NB4 (cell line): ENCODE measurements around the gene PJVK.

Experiments used
- DNase-seq: peaks from one replicate; pipeline ENCODE4 v3.0.0; 2010; ENCODE audit warnings: low read depth
- H3K4me3 ChIP-seq: one replicate; pipeline ENCODE4 v1.5.1; 2011; ENCODE audit warnings: mild to moderate bottlenecking, low read depth, low read length, moderate library complexity
- MYC ChIP-seq: IDR thresholded peaks from 2 replicates; pipeline ENCODE4 v1.6.1; 2011; ENCODE audit warnings: low read depth, low read length
- POLR2A ChIP-seq: IDR thresholded peaks from 2 replicates; pipeline ENCODE4 v1.6.1; 2011; ENCODE audit warnings: mild to moderate bottlenecking; ENCODE audit not compliant: insufficient read length; ENCODE audit errors: extremely low read depth
- TF ChIP-seq, protein P1 (sequence below): IDR thresholded peaks from one replicate; pipeline ENCODE4 v1.5.1; 2012; ENCODE audit warnings: low read depth, low read length
- TF ChIP-seq, protein P2 (sequence below): IDR thresholded peaks from 2 replicates; pipeline ENCODE4 v1.6.1; 2011; ENCODE audit warnings: low read depth, low read length

Gene PJVK

DNA sequence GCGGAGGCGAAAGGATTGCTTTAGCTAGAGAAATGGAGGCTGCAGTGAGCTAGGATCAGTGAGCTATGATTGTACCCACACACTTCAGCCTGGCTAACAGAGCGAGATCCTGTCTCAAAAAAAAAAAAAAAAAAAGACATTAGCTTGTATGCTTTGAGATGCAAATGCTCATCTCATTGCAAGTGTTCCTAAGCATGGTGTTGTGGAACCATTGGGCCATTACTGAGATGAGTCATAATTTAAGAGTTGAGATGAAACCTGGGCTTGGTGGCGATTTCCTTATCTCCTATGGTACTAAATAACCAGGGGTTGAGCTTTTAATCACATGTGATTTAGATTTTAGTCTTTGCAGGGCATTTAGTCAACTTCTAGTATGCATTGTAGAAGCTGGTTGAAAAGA lies 31.3 kb downstream of the PJVK start:
- DNase-seq: peak; percentile 44
- H3K4me3 ChIP-seq: peak overlapping the region; percentile 75

DNA sequence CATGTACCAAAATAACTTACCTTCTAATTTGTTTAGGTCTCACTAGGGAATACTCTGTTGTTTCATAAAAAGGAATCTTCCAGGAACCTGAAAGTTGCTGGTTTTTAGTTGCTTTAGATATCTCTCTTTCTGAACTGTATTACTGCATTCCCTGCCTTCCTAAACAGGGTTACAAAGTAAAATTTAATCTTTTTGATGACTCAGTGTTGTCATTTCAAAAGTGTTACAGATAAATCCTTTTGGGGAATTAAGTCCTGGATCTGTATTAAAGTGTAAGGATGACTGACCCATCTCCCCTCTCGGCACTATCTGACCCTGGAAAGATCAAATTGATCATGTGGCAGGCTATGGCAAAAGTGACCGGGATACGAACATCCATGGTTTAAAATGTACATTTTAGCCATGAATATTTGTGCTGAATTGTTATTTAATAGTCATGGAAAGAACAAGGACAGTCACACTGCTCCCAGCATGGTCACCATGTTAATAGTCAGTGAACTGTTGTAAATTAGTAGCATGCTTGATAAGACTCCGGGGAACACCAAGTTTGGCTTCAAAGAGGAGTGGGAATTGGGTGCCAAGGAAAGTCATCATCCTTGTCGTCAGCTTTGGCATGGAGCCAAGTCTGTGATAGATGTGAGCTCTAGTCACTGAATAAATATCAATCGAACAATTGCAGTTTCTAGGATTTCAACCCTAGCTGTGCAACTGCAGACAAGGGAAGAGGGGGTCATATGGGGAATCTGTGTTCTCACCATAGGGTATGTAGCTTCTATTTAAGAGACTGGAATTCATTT lies 33.3 kb downstream of the PJVK start:
- H3K4me3 ChIP-seq: no peak overlapping the region
- no peak for DNase-seq
- TF ChIP-seq POLR2A (no peak), MYC (no peak)
- TF ChIP-seq, protein P1, sequence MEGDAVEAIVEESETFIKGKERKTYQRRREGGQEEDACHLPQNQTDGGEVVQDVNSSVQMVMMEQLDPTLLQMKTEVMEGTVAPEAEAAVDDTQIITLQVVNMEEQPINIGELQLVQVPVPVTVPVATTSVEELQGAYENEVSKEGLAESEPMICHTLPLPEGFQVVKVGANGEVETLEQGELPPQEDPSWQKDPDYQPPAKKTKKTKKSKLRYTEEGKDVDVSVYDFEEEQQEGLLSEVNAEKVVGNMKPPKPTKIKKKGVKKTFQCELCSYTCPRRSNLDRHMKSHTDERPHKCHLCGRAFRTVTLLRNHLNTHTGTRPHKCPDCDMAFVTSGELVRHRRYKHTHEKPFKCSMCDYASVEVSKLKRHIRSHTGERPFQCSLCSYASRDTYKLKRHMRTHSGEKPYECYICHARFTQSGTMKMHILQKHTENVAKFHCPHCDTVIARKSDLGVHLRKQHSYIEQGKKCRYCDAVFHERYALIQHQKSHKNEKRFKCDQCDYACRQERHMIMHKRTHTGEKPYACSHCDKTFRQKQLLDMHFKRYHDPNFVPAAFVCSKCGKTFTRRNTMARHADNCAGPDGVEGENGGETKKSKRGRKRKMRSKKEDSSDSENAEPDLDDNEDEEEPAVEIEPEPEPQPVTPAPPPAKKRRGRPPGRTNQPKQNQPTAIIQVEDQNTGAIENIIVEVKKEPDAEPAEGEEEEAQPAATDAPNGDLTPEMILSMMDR: no peak
- TF ChIP-seq, protein P2, sequence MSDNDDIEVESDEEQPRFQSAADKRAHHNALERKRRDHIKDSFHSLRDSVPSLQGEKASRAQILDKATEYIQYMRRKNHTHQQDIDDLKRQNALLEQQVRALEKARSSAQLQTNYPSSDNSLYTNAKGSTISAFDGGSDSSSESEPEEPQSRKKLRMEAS: no peak

More for the DNA sequence above, 31.3 kb downstream of the PJVK start:
- TF ChIP-seq, protein P1: no peak
- no peak for TF ChIP-seq POLR2A
- TF ChIP-seq MYC: no peak
- TF ChIP-seq, protein P2: no peak

DNA sequence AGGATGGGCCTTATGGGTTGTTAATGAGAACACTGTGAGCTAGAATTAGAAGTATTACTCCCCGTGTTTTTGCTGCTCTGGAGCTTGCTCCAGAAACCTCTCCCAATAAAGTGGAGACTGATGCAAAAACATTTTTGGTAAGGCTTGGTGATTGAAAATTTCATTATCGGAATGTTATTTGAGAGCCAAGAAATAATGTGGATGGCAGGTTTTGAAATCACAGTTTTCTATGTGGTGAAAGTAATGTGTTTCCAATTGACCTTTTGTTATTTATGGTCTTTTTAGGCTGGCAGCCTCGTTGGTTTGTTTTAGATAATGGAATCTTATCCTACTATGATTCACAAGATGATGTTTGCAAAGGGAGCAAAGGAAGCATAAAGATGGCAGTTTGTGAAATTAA lies 34.2 kb downstream of the PJVK start:
- TF ChIP-seq, protein P2: no peak
- TF ChIP-seq POLR2A: no peak
- TF ChIP-seq, protein P1: no peak
- TF ChIP-seq MYC: no peak
- DNase-seq: no peak
- H3K4me3 ChIP-seq: no peak overlapping the region

DNA sequence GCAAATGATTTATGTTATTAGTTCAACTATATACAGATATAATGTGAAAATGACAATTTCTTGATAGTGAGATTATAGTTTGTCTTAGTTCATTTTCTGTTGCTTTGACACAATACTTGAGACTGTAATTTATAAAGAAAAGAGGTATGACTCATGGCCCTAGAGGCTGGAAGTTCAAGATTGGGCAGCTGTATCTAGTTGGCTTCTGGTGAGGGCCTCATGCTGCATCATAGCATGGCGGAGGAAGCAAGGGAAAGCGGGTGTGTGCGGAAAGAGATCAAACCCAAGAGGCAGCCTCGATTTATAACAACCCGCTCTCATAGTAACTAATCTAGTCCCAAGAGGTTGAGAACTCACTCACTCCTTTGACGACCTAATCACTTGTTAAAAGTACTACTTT lies 40.4 kb downstream of the PJVK start:
- no peak for DNase-seq
- H3K4me3 ChIP-seq: no peak overlapping the region
- TF ChIP-seq, protein P2: no peak
- TF ChIP-seq, protein P1: no peak
- TF ChIP-seq POLR2A: no peak
- no peak for TF ChIP-seq MYC

DNA sequence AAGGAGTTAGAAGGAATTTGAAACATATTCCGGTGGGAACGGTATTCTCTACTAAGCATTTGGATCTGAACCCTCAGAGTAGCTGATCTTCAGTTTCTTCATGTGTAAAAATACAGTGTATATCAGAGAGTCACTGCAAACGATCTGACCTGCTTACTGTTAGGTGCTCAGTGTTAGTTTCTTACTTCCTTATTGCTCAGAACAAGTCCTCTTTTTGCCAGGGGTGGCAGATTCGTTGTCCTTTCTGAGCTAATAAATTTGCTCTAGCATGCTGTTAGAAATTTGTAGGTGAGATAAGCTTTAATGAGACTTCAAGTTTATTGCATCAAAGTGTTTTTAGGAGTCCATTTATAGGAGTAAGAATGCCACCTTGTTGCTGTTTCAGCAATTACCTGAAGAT lies 44.9 kb downstream of the PJVK start:
- DNase-seq: no peak
- H3K4me3 ChIP-seq: no peak overlapping the region
- TF ChIP-seq, protein P2: no peak
- TF ChIP-seq POLR2A: no peak
- no peak for TF ChIP-seq MYC
- TF ChIP-seq, protein P1: no peak
